Skeletal muscle satellite cell (primary cell): Measurements from ENCODE around the gene TESK1.
"Not testable (repeated sequence)": the region's sequence is repeated elsewhere in the genome, so short reads cannot be mapped to it uniquely, and the experiment has no call there.

Source experiments
- H3K27me3 ChIP-seq: 2 replicates; pipeline ENCODE4 v1.7.0; 2013; ENCODE audit warnings: low read length; ENCODE audit not compliant: control insufficient read depth, insufficient read depth
- H3K36me3 ChIP-seq: 2 replicates; pipeline ENCODE4 v1.7.0; 2013; ENCODE audit warnings: mild to moderate bottlenecking, control low read depth, low read length; ENCODE audit not compliant: insufficient read depth
- H3K4me1 ChIP-seq: 2 replicates; pipeline ENCODE4 v1.7.0; 2013; ENCODE audit warnings: low read length; ENCODE audit not compliant: control insufficient read depth, insufficient read depth
- H3K4me2 ChIP-seq: 2 replicates; pipeline ENCODE4 v1.7.0; 2013; ENCODE audit warnings: mild to moderate bottlenecking, low read length
- H3K4me3 ChIP-seq: 2 replicates; pipeline ENCODE4 v1.7.0; 2013; ENCODE audit warnings: low read length
- H3K9ac ChIP-seq: 2 replicates; pipeline ENCODE4 v1.7.0; 2013; ENCODE audit warnings: mild to moderate bottlenecking, low read depth, low read length, moderate library complexity
- H3K9me3 ChIP-seq: replicated peaks from 2 replicates; pipeline ENCODE4 v1.7.0; 2013; ENCODE audit warnings: mild to moderate bottlenecking, control low read depth, low read length

Gene TESK1

DNA sequence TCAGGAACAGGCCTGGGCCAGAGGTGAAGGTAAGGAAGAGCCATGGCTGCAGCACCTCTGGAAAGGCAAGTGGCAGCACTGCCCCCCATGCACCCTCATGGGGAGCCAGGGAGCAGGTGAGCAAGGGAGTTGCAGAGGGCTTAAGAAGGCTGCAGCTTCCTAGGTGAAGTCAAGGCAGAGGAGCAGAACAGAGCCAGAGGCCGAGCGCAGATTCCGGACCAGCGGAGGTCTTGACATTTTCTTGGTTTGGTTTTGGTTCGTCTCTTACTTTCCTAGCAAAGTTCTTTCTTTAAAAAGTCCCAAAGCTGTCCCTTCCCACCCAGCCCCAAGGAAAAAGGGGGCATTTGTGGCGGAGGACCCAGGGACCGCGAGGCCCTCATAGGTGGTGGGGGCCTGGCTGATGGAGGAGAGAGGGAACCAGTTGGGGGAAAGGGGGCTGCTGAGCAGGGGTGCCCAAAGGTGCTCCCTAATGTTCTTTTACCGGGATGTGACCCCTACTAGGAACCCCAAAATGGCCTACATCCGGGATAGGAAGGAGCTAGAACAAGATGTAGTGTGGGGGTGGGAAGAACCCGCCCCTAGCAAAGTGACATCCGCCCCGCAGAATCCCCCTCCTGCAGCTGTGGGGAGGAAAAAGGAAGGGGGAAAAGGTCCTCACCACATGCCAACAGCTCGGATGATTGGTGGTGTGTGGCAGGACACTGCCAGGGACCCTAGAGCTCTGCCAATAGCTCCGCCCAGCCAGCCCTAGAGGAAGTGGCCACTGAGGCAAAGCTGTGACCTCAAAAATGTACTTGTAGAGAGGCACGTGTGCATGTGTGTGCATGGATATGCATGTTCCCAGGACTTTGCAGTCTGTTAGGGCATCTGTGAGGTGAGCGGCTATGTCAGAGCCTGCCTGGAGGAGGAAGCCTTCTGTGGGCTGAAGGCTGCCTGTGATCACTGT lies 14.1 kb downstream of the TESK1 start:
- Histone ChIP-seq H3K9ac (no peak overlapping the region), H3K4me1 (peaks cover 11% of the 10 kb centered on the region), H3K9me3 (no peaks in the 10 kb centered on the region), H3K27me3 (peaks cover 25% of the 10 kb centered on the region), H3K36me3 (no peaks in the 10 kb centered on the region), H3K4me2 (no peak overlapping the region), H3K4me3 (no peak overlapping the region)

DNA sequence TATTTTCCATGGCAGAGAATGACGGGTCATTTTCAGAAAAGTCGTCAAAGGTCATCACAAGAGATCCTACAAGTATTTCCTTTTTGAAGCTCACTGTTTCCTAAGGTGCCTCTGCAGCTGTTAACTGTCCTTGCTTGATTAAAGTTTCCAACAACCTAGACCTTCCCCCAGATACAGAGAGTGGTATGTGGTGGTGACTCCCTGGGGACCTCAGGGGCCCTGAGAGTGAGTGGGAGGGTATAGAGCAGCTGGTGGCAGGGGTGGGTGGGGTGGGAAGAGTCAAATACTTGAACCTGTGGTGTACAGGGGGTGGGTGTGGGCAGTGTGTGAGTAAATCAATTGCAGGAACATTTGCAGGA lies 14.7 kb downstream of the TESK1 start:
- Histone ChIP-seq H3K9ac (no peak overlapping the region), H3K4me1 (peaks cover 11% of the 10 kb centered on the region), H3K9me3 (no peaks in the 10 kb centered on the region)

DNA sequence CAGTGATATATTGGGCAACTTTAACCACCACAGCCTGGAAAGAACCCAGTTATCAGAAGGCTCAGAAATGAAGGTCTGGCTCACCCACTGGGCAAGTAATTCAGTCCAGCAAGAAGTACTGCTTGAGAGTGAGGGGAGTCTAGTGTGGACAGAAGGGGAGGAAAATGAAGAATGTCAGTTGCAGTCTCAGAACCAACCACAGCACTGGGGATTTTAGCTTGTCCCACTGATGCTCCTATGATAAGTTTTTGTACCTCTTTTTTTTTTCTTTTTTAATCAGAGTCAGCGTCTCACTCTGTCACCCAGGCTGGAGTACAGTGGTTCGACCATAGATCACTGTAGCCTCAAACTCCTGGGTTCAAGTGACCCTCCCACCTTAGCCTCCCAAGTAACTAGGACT lies 22.5 kb downstream of the TESK1 start:
- no peaks in the 10 kb centered on the region for H3K27me3 ChIP-seq
- no peak overlapping the region for H3K4me3 ChIP-seq
- no peaks in the 10 kb centered on the region for H3K4me1 ChIP-seq
- H3K36me3 ChIP-seq, result no peaks in the 10 kb centered on the region
- H3K4me2 ChIP-seq, result no peak overlapping the region
- no peak overlapping the region for H3K9ac ChIP-seq
- no peaks in the 10 kb centered on the region for H3K9me3 ChIP-seq

More for the DNA sequence above, 14.7 kb downstream of the TESK1 start:
- Histone ChIP-seq H3K4me3 (no peak overlapping the region), H3K36me3 (no peaks in the 10 kb centered on the region), H3K27me3 (peaks cover 25% of the 10 kb centered on the region), H3K4me2 (no peak overlapping the region)

DNA sequence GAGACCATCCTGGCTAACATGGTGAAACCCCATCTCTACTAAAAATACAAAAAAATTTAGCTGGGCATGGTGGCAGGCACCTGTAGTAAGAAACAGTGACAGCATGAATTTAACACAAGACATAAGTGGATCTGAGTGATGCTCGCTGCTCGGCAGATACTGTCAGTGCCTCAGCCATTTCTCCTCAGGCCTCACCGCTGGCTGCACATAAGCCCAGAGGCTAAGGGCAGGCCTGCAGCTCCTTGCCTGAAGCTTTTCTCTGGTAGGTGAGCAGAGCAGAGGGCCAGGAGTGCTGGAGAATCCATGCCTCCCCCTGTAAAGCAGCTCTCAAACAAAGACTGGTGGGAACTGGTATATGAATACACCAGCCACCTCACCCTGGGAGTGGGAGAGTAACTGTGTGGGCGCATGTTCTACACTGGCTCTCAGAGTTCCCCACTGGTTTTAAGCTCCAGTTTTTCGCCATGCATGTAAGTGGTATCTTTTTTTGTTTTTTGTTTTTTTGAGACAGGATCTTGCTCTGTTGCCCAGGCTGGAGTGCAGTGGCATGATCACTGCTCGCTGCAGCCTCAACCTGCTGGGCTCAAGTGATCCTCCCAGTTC lies 23.4 kb downstream of the TESK1 start:
- no peak overlapping the region for H3K9ac ChIP-seq
- no peaks in the 10 kb centered on the region for H3K9me3 ChIP-seq
- H3K4me2 ChIP-seq, result no peak overlapping the region
- no peaks in the 10 kb centered on the region for H3K27me3 ChIP-seq
- no peaks in the 10 kb centered on the region for H3K4me1 ChIP-seq
- no peak overlapping the region for H3K4me3 ChIP-seq
- H3K36me3 ChIP-seq, result no peaks in the 10 kb centered on the region

DNA sequence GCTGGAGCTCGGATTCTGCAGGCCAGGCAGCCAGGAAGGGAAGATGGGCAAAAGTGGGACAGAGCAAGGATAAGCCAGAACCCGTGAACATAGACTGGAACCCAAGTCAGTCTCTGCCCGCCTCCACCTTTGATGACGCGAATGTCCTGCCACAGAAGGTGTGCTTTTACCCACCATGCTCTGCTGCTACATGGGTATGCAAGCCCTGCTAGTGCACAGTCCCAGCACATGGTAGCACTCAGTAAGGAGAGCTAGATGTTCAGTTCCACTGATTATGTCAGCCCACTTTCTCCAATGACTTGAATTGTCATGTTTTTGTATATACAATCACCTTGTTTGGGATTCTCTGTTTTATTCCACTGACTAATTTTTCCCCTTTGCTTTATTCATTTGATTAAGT lies 24.5 kb downstream of the TESK1 start:
- H3K27me3 ChIP-seq, result no peaks in the 10 kb centered on the region
- no peak overlapping the region for H3K4me3 ChIP-seq
- no peaks in the 10 kb centered on the region for H3K9me3 ChIP-seq
- H3K9ac ChIP-seq, result no peak overlapping the region
- no peaks in the 10 kb centered on the region for H3K36me3 ChIP-seq
- no peaks in the 10 kb centered on the region for H3K4me1 ChIP-seq
- H3K4me2 ChIP-seq, result no peak overlapping the region

DNA sequence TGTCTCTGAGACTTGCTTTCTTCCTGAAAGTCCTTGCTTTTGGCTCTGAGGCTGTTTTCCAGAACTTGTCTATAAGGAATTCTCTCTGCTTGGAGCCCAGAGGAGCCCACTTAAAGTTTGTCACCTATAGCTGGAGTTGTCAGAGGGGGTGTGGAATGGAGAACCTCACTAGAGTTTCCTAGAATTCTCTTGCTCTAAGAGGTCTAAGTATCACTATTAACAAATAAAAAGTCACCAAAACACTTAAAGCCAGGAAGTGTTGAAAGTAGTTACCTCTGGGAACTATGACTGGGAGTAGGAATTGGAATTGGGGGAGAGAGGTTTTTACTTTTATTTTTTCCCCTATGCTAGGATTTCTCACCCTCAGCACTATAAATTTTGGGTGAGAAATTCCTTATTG lies 30.7 kb downstream of the TESK1 start:
- H3K36me3 ChIP-seq, result no peaks in the 10 kb centered on the region
- H3K9me3 ChIP-seq, result no peaks in the 10 kb centered on the region
- H3K4me3 ChIP-seq, result no peak overlapping the region
- H3K4me1 ChIP-seq, result no peaks in the 10 kb centered on the region
- H3K27me3 ChIP-seq, result no peaks in the 10 kb centered on the region
- H3K9ac ChIP-seq, result no peak overlapping the region
- H3K4me2 ChIP-seq, result no peak overlapping the region

DNA sequence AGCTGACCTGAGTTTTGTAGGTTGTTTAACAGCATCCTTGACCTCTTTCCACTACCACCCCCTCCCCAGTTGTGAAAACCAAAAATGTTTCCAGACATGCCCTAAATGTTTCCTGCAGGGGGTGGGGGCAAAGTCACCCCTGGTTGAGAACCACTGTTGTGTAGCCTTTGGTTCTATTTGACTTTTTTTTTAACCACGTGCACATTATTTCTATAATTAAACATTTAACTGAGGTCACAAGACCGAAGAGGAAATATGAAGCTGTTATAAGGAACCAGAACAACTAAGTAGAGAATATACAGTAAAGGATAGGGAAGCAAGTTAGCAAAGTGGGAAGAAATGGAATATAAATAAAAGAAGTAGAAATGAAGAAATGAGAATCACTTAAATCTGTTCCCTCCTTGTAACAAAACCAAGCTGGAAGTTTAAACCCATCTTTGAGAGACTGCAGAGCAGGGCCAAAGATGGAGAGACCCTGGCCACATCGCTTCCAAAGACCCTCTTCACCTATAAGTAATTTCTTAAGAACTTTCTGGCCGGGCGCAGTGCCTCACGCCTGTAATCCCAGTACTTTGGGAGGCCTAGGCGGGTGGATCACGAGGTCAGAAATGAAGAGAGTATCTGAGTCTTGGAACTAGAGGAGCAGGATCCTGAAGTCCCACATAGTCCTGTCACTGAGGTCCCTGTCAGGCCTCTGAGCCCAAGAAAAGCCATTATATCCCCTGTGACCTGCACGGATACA lies 31.2 kb downstream of the TESK1 start:
- no peak overlapping the region for H3K9ac ChIP-seq
- no peaks in the 10 kb centered on the region for H3K27me3 ChIP-seq
- H3K36me3 ChIP-seq, result no peaks in the 10 kb centered on the region
- no peaks in the 10 kb centered on the region for H3K9me3 ChIP-seq
- H3K4me3 ChIP-seq, result no peak overlapping the region
- no peak overlapping the region for H3K4me2 ChIP-seq
- no peaks in the 10 kb centered on the region for H3K4me1 ChIP-seq

DNA sequence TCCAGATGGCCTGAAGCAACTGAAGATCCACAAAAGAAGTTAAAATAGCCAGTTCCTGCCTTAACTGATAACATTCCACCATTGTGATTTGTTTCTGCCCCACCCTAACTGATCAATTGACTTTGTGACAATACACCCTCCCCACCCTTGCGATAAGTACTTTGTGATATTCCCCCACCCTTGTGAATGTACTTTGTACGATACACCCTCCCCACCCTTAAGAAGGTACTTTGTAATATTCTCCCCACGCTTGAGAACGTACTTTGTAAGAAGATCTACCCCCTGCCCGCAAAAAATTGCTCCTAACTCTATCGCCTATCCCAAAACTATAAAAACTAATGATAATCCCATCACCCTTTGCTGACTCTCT lies 31.8 kb downstream of the TESK1 start:
- H3K9ac ChIP-seq, H3K4me3 ChIP-seq, H3K36me3 ChIP-seq, H3K4me1 ChIP-seq, H3K4me2 ChIP-seq, H3K9me3 ChIP-seq, H3K27me3 ChIP-seq: not testable (repeated sequence)

DNA sequence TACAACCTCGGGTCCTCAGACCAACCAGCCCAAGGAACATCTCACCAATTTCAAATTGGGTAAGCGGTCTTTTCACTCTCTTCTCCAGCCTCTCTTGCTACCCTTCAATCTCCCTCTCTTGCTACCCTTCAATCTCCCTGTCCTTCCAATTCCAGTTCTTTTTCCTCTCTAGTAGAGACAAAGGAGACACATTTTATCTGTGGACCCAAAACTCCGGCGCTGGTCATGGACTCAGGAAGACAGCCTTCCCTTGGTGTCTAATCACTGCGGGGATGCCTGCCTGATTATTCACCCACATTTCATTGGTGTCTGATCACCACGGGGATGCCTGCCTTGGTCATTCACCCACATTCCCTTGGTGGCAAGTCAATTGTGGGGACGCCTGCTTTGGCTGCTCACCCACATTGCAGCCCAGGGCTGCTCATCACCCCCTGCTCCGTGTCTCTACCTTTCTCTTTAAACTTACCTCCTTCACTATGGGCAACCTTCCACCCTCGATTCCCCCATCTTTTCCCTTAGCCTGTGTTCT lies 32.4 kb downstream of the TESK1 start:
- not testable (repeated sequence) for H3K36me3 ChIP-seq, H3K9ac ChIP-seq, H3K27me3 ChIP-seq, H3K4me2 ChIP-seq, H3K9me3 ChIP-seq, H3K4me3 ChIP-seq, H3K4me1 ChIP-seq

DNA sequence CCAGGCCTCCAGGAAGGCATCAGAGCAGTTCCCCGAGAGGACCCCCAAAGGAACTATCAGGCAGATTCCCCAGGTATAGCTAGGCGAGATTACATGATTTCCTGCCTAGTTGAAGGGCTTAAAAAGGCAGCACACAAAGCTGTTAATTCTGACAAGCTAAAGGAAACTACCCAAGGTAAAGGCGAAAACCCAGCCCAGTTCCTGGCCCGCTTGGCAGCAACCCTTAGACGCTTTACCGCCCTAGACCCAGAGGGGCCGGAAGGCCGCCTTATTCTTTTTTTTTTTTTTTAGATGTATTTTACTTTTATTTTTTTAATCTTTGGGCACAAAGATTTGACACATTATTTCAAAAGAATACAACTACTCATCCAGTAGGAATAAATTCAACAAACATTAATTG lies 33.7 kb downstream of the TESK1 start:
- not testable (repeated sequence) for H3K4me3 ChIP-seq, H3K9me3 ChIP-seq, H3K4me2 ChIP-seq, H3K4me1 ChIP-seq, H3K9ac ChIP-seq, H3K36me3 ChIP-seq, H3K27me3 ChIP-seq

DNA sequence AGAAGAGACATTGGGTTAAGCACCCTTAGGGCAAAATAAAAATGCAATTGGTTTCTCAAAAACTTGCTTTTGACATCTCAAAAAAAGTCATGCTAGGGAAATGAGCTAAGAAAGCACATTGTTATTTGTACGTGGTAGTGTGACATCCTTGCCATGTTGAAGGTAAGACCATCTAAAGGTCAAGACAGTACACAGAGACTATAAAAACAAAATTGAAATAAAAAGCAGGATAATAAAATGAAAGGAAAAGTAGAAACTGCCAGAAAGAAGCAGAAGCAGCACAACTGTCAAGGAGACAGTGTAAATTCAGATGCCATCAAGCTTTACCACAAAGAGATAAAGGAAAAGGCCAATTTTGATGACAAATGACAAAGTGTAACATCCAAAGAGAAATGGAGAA lies 34.2 kb downstream of the TESK1 start:
- not testable (repeated sequence) for H3K4me2 ChIP-seq, H3K9me3 ChIP-seq, H3K4me1 ChIP-seq, H3K36me3 ChIP-seq, H3K4me3 ChIP-seq, H3K27me3 ChIP-seq, H3K9ac ChIP-seq
